T-helper 17 cell (primary cell): Measurements from ENCODE around the gene MCF2L. TPM values are rescaled to one million over a fixed set of nuclear protein-coding genes. Genes with fewer than 3 reads are reported as not detected.

Source experiments
- ATAC-seq: fragments of 150-1000 bp; cut with Tn5 transposase; 2 replicates; pipeline ENCODE4 v1.10.0; 2021; ENCODE audit warnings: mild to moderate bottlenecking, moderate library complexity
- DNase-seq, 3 donors: peaks; one replicate each; pipeline versions ENCODE4 v3.0.0 to v3.0.0-alpha.2; 2020 to 2021
- H3K9me3 ChIP-seq: one replicate; pipeline ENCODE4 v1.7.0; 2013; ENCODE audit warnings: low read length, mild to moderate bottlenecking; ENCODE audit not compliant: control insufficient read depth, poor library complexity, severe bottlenecking
- H3K27ac Mint-ChIP-seq: one replicate; pipeline ENCODE4 v1.8.0; 2022; ENCODE audit warnings: mild to moderate bottlenecking, moderate library complexity, mixed read lengths
- H3K27me3 Mint-ChIP-seq: one replicate; pipeline ENCODE4 v1.8.0; 2022; ENCODE audit warnings: mixed read lengths
- H3K36me3 Mint-ChIP-seq: one replicate; pipeline ENCODE4 v1.8.0; 2022; ENCODE audit warnings: low read depth, mixed read lengths
- H3K4me1 Mint-ChIP-seq: one replicate; pipeline ENCODE4 v1.8.0; 2022; ENCODE audit warnings: mild to moderate bottlenecking, mixed read lengths
- H3K4me3 Mint-ChIP-seq: one replicate; pipeline ENCODE4 v1.8.0; 2022; ENCODE audit warnings: mild to moderate bottlenecking, moderate library complexity, mixed read lengths
- total RNA-seq, 4 donors: library from RNA in 2 of 4; stranded (reverse) in 2 of 4; gene quantifications; one replicate each; pipeline ENCODE4 v1.2.3 and lab custom pipeline; 2022 to 2026

The MCF2L gene
- total RNA-seq, 2 donors from 2014 or later = 9.7 to 13.2 TPM

- H3K4me1 Mint-ChIP-seq = no peaks in the 10 kb centered on the region
- peaks cover 39% of the 10 kb centered on the region for H3K27me3 Mint-ChIP-seq
- no peak for ATAC-seq
Measured at GRCh38 chr13:112954488-112955270, 14.3 kb upstream of the MCF2L start.

GRCh38 chr13:112955271-112955937 lies 13.6 kb upstream of the MCF2L start:
- DNase-seq (no peak), ATAC-seq (no peak)
- Mint-ChIP-seq H3K4me3 (no peak overlapping the region), H3K27ac (no peak overlapping the region), H3K36me3 (no peaks in the 10 kb centered on the region), H3K4me1 (no peaks in the 10 kb centered on the region), H3K27me3 (peaks cover 32% of the 10 kb centered on the region)
- no peaks in the 10 kb centered on the region for H3K9me3 ChIP-seq

More at GRCh38 chr13:112954488-112955270, 14.3 kb upstream of the MCF2L start:
- no peaks in the 10 kb centered on the region for H3K36me3 Mint-ChIP-seq
- no peak overlapping the region for H3K27ac Mint-ChIP-seq
- H3K4me3 Mint-ChIP-seq = no peak overlapping the region
- no peak for DNase-seq
- H3K9me3 ChIP-seq = no peaks in the 10 kb centered on the region

GRCh38 chr13:112955956-112956355 lies 13.1 kb upstream of the MCF2L start:
- Mint-ChIP-seq H3K27me3 (peaks cover 26% of the 10 kb centered on the region), H3K36me3 (no peaks in the 10 kb centered on the region), H3K4me1 (no peaks in the 10 kb centered on the region), H3K27ac (no peak overlapping the region), H3K4me3 (no peak overlapping the region)
- ATAC-seq = no peak
- no peak for DNase-seq
- no peaks in the 10 kb centered on the region for H3K9me3 ChIP-seq

- no peak overlapping the region for H3K27ac Mint-ChIP-seq
- no peak overlapping the region for H3K4me3 Mint-ChIP-seq
- H3K4me1 Mint-ChIP-seq = no peaks in the 10 kb centered on the region
- ATAC-seq (no peak), DNase-seq (no peak)
- H3K36me3 Mint-ChIP-seq = no peaks in the 10 kb centered on the region
- H3K27me3 Mint-ChIP-seq = peaks cover 19% of the 10 kb centered on the region
- no peaks in the 10 kb centered on the region for H3K9me3 ChIP-seq
Measured at GRCh38 chr13:112956571-112957294, 12.3 kb upstream of the MCF2L start.

GRCh38 chr13:112957295-112957677 lies 11.7 kb upstream of the MCF2L start:
- H3K27ac Mint-ChIP-seq = no peak overlapping the region
- H3K27me3 Mint-ChIP-seq = peaks cover 16% of the 10 kb centered on the region
- no peak for ATAC-seq
- H3K4me1 Mint-ChIP-seq = no peaks in the 10 kb centered on the region
- no peaks in the 10 kb centered on the region for H3K9me3 ChIP-seq
- H3K36me3 Mint-ChIP-seq = no peaks in the 10 kb centered on the region
- H3K4me3 Mint-ChIP-seq = no peak overlapping the region
- no peak for DNase-seq

- Mint-ChIP-seq H3K27ac (no peak overlapping the region), H3K4me1 (no peaks in the 10 kb centered on the region), H3K36me3 (no peaks in the 10 kb centered on the region), H3K4me3 (no peak overlapping the region), H3K27me3 (peaks cover 11% of the 10 kb centered on the region)
- DNase-seq = no peak
- no peaks in the 10 kb centered on the region for H3K9me3 ChIP-seq
- ATAC-seq = no peak
Measured at GRCh38 chr13:112958127-112958989, 10.7 kb upstream of the MCF2L start.

GRCh38 chr13:112959206-112959605 lies 9.8 kb upstream of the MCF2L start:
- ATAC-seq = no peak
- Mint-ChIP-seq H3K4me1 (no peaks in the 10 kb centered on the region), H3K4me3 (no peak overlapping the region), H3K27ac (no peak overlapping the region), H3K27me3 (peaks cover 3% of the 10 kb centered on the region), H3K36me3 (no peaks in the 10 kb centered on the region)
- no peaks in the 10 kb centered on the region for H3K9me3 ChIP-seq
- no peak for DNase-seq

- Mint-ChIP-seq H3K36me3 (no peaks in the 10 kb centered on the region), H3K4me1 (no peaks in the 10 kb centered on the region), H3K4me3 (no peak overlapping the region), H3K27ac (no peak overlapping the region), H3K27me3 (no peaks in the 10 kb centered on the region)
- DNase-seq = no peak
- H3K9me3 ChIP-seq = no peaks in the 10 kb centered on the region
- ATAC-seq = no peak
Measured at GRCh38 chr13:112959701-112960542, 9.1 kb upstream of the MCF2L start.

- Mint-ChIP-seq H3K27ac (no peak overlapping the region), H3K36me3 (no peaks in the 10 kb centered on the region), H3K27me3 (no peaks in the 10 kb centered on the region), H3K4me3 (no peak overlapping the region), H3K4me1 (peaks cover 2% of the 10 kb centered on the region)
- ATAC-seq (no peak), DNase-seq (no peak)
- H3K9me3 ChIP-seq = no peaks in the 10 kb centered on the region
Measured at GRCh38 chr13:112960706-112961105, 8.3 kb upstream of the MCF2L start.

- ATAC-seq (no peak), DNase-seq (no peak)
- Mint-ChIP-seq H3K4me3 (no peak overlapping the region), H3K36me3 (no peaks in the 10 kb centered on the region), H3K27ac (no peak overlapping the region), H3K4me1 (peaks cover 7% of the 10 kb centered on the region), H3K27me3 (no peaks in the 10 kb centered on the region)
- H3K9me3 ChIP-seq = no peaks in the 10 kb centered on the region
Measured at GRCh38 chr13:112961457-112962369, 7.3 kb upstream of the MCF2L start.

GRCh38 chr13:112962396-112962795 lies 6.6 kb upstream of the MCF2L start:
- H3K4me1 Mint-ChIP-seq = peaks cover 7% of the 10 kb centered on the region
- H3K36me3 Mint-ChIP-seq = no peaks in the 10 kb centered on the region
- H3K4me3 Mint-ChIP-seq = no peak overlapping the region
- no peak for DNase-seq
- no peak for ATAC-seq
- no peaks in the 10 kb centered on the region for H3K9me3 ChIP-seq
- no peaks in the 10 kb centered on the region for H3K27me3 Mint-ChIP-seq
- no peak overlapping the region for H3K27ac Mint-ChIP-seq
